K562 (cell line): ENCODE data around the gene TBL1XR1. TPM values are rescaled to one million over a fixed set of nuclear protein-coding genes. Genes with fewer than 3 reads are reported as not detected.

ENCODE experiments used
- BHLHE40 ChIP-seq: IDR thresholded peaks from 2 replicates; pipeline ENCODE4 v1.6.1; 2011; ENCODE audit warnings: low read length, improper control_type of control experiment
- JUNB ChIP-seq: fragments of 450-650 bp; formaldehyde crosslinking; conservative IDR thresholded peaks from 2 replicates; pipeline ENCODE4 v1.4.0; 2020; ENCODE audit warnings: mild to moderate bottlenecking
- KHSRP ChIP-seq: fragments of 450-650 bp; IDR thresholded peaks from 2 replicates; pipeline ENCODE4 v1.6.1; 2017
- RFX7 ChIP-seq: fragments of 250-450 bp; sonication (Bioruptor Pico); IDR thresholded peaks from 2 replicates; pipeline ENCODE4 v1.5.1; 2021; ENCODE audit warnings: mild to moderate bottlenecking
- SAP30 ChIP-seq: fragments of 200-600 bp; sonication (generic); IDR thresholded peaks from 2 replicates; pipeline ENCODE4 v1.6.1; 2012; ENCODE audit warnings: borderline replicate concordance, low read depth, mild to moderate bottlenecking, moderate library complexity, low read length, control low read depth, inconsistent platforms; ENCODE audit not compliant: insufficient read depth, poor library complexity, severe bottlenecking
- TEAD4 ChIP-seq, 2 experiments: sonication (generic) in 1 of 2; formaldehyde crosslinking in 1 of 2; IDR thresholded peaks; 2 replicates each; pipeline versions ENCODE4 v1.6.1 to v1.8.0; 2012 to 2022; ENCODE audit warnings: borderline replicate concordance in 1 of 2, inconsistent platforms in 1 of 2, low read length in 1 of 2, mild to moderate bottlenecking in 1 of 2, missing genetic modification reagents in 1 of 2
- YY1 ChIP-seq, 3 experiments: IDR thresholded peaks; 2 replicates each; pipeline ENCODE4 v1.6.1; 2011; ENCODE audit warnings: low read length in 2 of 3, mild to moderate bottlenecking in 2 of 3, moderate library complexity in 2 of 3, borderline replicate concordance in 1 of 3, control low read depth in 1 of 3, low read depth in 1 of 3; ENCODE audit not compliant: insufficient read depth in 3 of 3, insufficient replicate concordance in 2 of 3, control insufficient read depth in 1 of 3, insufficient read length in 1 of 3; ENCODE audit errors: extremely low read depth in 1 of 3
- ZNF830 ChIP-seq: fragments of 250-450 bp; sonication (Bioruptor Pico); IDR thresholded peaks from 2 replicates; pipeline ENCODE4 v1.5.0; 2021; ENCODE audit warnings: mild to moderate bottlenecking
- polyA plus RNA-seq, 8 experiments: library from polyadenylated mRNA; depleted of rRNA in 4 of 8; stranded (reverse) in 5 of 8; unstranded in 3 of 8; fragments of >200 nt; fragmentation: Nextera tagmentation in 2 of 8; fragmentation: Illumina TruSeq in 1 of 8; extraction: Ambion mirVana in 2 of 8; extraction: Trizol in 1 of 8; gene quantifications; 2 replicates each; pipeline versions ENCODE4 v1.2.1 to v1.2.3, GENCODE V29; 2011 to 2014; ENCODE audit warnings: inconsistent platforms in 1 of 8, missing spikeins in 1 of 8
- total RNA-seq, 7 experiments: library from RNA; depleted of rRNA in 6 of 7; stranded (reverse); fragments of >200 nt in 6 of 7; fragmentation: Illumina TruSeq in 2 of 7; extraction: Trizol in 2 of 7; gene quantifications; 2 replicates each; pipeline versions ENCODE4 v1.2.1 to v1.2.3, GENCODE V29; 2011 to 2021; ENCODE audit warnings: low replicate concordance in 1 of 7
- TF ChIP-seq, protein P1 (sequence below), 2 experiments: fragments of 450-650 bp; IDR thresholded peaks; 2 replicates each; pipeline ENCODE4 v1.6.1; 2016; ENCODE audit warnings: mild to moderate bottlenecking in 2 of 2, borderline replicate concordance in 1 of 2, low read depth in 1 of 2, moderate library complexity in 1 of 2
- TF ChIP-seq, protein P2 (sequence below), 2 experiments: fragments of 150-350 bp in 1 of 2; IDR thresholded peaks; 2 replicates each; pipeline ENCODE4 v1.6.1; 2012 to 2016; ENCODE audit warnings: low read depth in 2 of 2, low read length in 2 of 2, mild to moderate bottlenecking in 1 of 2, moderate library complexity in 1 of 2
- TF ChIP-seq, protein P3 (sequence below): sonication (generic); formaldehyde crosslinking; IDR thresholded peaks from 2 replicates; pipeline ENCODE4 v1.8.0; 2023; ENCODE audit warnings: mild to moderate bottlenecking, missing genetic modification reagents

TBL1XR1 gene
- total and polyA plus RNA-seq, 9 of the 15 experiments (the other 6 are each of a cell fraction or from before 2014, with no cell fraction given): 19.6 to 171 (median 83.3) TPM

DNA sequence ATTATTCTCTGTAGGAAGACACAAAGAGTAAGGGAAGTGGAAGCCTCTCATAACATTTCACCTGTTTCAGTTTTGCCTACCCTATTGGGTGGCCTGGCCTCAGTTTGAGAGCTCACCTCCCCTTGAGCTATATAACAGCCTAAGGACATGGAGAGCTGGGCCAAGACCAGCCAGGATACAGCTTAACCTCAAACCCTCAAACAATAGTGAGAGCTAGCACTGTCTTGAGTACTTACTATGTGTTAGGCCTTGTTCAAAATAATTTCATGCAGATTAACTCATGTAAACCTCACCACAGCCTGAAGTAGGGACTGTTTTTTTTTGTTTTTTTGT is 15.0 kb upstream of the TBL1XR1 start (continued):
- TF ChIP-seq, protein P1, sequence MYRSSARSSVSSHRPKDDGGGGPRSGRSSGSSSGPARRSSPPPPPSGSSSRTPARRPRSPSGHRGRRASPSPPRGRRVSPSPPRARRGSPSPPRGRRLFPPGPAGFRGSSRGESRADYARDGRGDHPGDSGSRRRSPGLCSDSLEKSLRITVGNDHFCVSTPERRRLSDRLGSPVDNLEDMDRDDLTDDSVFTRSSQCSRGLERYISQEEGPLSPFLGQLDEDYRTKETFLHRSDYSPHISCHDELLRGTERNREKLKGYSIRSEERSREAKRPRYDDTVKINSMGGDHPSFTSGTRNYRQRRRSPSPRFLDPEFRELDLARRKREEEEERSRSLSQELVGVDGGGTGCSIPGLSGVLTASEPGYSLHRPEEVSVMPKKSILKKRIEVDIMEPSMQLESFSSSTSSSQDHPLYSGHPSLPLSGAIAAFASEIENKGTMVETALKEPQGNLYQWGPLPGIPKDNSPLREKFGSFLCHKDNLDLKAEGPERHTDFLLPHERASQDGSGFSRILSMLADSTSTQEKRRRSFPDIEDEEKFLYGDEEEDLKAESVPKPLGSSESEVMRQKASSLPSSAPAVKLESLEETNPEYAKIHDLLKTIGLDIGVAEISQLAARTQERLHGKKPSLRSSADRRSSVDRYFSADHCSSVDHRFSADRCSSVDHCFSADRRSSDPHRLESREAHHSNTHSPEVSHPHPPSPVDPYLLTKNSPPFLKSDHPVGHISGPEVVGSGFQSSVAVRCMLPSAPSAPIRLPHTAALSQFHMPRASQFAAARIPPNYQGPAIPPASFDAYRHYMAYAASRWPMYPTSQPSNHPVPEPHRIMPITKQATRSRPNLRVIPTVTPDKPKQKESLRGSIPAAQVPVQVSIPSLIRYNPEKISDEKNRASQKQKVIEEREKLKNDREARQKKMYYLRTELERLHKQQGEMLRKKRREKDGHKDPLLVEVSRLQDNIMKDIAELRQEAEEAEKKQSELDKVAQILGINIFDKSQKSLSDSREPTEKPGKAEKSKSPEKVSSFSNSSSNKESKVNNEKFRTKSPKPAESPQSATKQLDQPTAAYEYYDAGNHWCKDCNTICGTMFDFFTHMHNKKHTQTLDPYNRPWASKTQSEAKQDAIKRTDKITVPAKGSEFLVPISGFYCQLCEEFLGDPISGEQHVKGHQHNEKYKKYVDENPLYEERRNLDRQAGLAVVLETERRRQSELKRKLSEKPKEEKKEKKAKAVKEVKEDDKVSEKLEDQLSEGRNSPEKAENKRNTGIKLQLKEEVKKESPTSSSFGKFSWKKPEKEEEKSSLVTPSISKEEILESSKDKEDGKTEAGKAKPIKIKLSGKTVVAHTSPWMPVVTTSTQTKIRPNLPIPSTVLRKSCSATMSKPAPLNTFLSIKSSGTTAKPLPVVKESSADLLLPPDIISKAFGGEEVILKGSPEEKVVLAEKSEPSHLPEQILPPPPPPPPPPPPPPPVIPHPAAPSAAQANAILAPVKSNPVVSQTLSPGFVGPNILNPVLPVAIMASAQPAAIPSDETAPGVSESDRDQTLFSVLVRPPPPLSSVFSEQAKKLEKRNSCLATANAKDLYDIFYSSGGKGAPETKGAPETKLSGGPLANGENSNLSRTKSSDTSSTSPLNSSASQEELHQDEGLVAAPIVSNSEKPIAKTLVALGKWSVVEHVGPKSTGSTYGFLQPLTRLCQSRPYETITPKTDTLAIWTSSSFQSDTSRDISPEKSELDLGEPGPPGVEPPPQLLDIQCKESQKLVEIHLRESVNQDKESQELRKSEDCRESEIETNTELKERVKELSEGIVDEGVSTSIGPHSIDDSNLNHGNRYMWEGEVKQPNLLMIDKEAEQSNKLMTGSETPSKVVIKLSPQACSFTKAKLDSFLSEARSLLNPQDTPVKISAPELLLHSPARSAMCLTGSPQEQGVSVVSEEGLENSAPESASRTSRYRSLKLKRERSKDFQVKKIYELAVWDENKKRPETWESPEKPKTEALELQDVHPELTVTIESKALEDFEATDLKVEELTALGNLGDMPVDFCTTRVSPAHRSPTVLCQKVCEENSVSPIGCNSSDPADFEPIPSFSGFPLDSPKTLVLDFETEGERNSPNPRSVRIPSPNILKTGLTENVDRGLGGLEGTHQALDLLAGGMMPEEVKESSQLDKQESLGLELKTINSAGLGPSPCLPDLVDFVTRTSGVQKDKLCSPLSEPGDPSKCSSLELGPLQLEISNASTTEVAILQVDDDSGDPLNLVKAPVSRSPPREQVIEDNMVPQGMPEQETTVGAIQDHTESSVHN (IDR thresholded peaks at IDR 0.05; ENCODE audit: borderline replicate concordance in 1 of 2, low read depth in 1 of 2): no peak
- TF ChIP-seq, protein P2, sequence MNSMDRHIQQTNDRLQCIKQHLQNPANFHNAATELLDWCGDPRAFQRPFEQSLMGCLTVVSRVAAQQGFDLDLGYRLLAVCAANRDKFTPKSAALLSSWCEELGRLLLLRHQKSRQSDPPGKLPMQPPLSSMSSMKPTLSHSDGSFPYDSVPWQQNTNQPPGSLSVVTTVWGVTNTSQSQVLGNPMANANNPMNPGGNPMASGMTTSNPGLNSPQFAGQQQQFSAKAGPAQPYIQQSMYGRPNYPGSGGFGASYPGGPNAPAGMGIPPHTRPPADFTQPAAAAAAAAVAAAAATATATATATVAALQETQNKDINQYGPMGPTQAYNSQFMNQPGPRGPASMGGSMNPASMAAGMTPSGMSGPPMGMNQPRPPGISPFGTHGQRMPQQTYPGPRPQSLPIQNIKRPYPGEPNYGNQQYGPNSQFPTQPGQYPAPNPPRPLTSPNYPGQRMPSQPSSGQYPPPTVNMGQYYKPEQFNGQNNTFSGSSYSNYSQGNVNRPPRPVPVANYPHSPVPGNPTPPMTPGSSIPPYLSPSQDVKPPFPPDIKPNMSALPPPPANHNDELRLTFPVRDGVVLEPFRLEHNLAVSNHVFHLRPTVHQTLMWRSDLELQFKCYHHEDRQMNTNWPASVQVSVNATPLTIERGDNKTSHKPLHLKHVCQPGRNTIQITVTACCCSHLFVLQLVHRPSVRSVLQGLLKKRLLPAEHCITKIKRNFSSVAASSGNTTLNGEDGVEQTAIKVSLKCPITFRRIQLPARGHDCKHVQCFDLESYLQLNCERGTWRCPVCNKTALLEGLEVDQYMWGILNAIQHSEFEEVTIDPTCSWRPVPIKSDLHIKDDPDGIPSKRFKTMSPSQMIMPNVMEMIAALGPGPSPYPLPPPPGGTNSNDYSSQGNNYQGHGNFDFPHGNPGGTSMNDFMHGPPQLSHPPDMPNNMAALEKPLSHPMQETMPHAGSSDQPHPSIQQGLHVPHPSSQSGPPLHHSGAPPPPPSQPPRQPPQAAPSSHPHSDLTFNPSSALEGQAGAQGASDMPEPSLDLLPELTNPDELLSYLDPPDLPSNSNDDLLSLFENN (IDR thresholded peaks at IDR 0.05; ENCODE audit: low read depth in 2 of 2, low read length in 2 of 2): no peak
- TF ChIP-seq YY1 (IDR thresholded peaks at IDR 0.05; ENCODE audit: borderline replicate concordance in 1 of 3, control insufficient read depth in 1 of 3, extremely low read depth in 1 of 3, insufficient read depth in 3 of 3, insufficient read length in 1 of 3, insufficient replicate concordance in 2 of 3, low read depth in 1 of 3, low read length in 2 of 3): no peak
- TF ChIP-seq ZNF830 (CRISPR knock-in tag): no peak
- TF ChIP-seq, protein P3, sequence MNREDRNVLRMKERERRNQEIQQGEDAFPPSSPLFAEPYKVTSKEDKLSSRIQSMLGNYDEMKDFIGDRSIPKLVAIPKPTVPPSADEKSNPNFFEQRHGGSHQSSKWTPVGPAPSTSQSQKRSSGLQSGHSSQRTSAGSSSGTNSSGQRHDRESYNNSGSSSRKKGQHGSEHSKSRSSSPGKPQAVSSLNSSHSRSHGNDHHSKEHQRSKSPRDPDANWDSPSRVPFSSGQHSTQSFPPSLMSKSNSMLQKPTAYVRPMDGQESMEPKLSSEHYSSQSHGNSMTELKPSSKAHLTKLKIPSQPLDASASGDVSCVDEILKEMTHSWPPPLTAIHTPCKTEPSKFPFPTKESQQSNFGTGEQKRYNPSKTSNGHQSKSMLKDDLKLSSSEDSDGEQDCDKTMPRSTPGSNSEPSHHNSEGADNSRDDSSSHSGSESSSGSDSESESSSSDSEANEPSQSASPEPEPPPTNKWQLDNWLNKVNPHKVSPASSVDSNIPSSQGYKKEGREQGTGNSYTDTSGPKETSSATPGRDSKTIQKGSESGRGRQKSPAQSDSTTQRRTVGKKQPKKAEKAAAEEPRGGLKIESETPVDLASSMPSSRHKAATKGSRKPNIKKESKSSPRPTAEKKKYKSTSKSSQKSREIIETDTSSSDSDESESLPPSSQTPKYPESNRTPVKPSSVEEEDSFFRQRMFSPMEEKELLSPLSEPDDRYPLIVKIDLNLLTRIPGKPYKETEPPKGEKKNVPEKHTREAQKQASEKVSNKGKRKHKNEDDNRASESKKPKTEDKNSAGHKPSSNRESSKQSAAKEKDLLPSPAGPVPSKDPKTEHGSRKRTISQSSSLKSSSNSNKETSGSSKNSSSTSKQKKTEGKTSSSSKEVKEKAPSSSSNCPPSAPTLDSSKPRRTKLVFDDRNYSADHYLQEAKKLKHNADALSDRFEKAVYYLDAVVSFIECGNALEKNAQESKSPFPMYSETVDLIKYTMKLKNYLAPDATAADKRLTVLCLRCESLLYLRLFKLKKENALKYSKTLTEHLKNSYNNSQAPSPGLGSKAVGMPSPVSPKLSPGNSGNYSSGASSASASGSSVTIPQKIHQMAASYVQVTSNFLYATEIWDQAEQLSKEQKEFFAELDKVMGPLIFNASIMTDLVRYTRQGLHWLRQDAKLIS: no peak
- no peak for TF ChIP-seq BHLHE40
- no peak for TF ChIP-seq TEAD4 (IDR thresholded peaks at IDR 0.05; ENCODE audit: low read length)
- TF ChIP-seq TEAD4 (CRISPR knock-in tag; IDR thresholded peaks at IDR 0.05; ENCODE audit: borderline replicate concordance): no peak
- no peak for TF ChIP-seq JUNB (CRISPR knock-in tag)
- TF ChIP-seq SAP30: no peak
- no peak for TF ChIP-seq KHSRP
- TF ChIP-seq RFX7 (CRISPR knock-in tag): no peak
